ENCODE measurements around the gene PAXX.
"Not testable (repeated sequence)": the region's sequence is repeated elsewhere in the genome, so short reads cannot be mapped to it uniquely, and the experiment has no call there.

PAXX gene

DNA sequence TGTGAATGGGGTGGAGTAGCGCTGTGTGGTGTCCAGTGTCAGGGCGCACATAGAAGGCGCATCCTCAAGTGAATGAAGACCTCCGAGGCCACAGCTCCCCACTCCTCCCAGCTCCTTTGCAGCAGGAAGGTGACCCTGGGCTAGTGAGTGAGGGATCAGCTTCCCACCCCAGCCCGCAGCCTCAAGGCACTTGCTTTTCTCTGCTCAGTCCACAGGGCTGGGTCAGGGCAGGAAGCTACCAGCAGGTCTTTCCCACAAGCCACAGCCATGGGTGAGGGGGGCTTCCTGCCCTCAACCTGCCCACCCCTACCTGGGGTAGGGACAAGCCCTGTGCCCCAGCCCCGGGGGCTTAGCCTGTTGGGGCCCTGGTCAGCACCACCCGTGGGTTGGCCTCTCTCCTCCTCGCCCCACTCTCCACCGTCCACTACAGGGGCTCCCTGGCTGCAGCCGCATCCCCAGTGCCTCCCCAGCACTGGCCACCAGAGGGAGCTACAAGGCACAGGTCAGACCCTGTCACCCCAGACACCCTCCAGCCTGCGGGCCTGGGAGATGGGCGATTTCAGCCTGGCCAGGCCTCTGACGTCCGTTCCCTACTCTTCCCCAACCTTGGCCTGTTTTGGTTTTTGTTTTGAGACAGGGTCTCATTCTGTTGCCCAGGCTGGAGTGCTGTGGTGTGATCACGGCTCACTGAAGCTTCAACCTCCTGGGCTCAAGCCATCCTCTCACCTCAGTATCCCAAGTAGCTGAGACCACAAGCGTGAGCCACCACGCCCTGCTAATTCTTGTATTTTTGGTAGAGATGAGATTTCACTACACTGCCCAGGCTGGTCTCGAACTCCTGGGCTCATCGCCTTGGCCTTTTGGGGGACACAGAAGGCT, 37.1 kb downstream of the PAXX start:
- no peaks in the 10 kb centered on the region for H3K27me3 ChIP-seq
- peak overlapping the region; percentile 76 to 92 (median 88) for H3K9ac ChIP-seq
- H4K20me1 ChIP-seq, result peaks cover 3 to 48% (median 34%) of the 10 kb centered on the region in 11 experiments; a peak in 18 of 22 replicates
- no peak for TF ChIP-seq Cebpa-rat (IDR thresholded peaks at IDR 0.05)
- peak overlapping the region; percentile 91 to 100 (median 98) for H3K4me2 ChIP-seq
- H3K4me1 ChIP-seq, result peaks cover 50 to 96% (median 82%) of the 10 kb centered on the region in 10 experiments
- peak overlapping the region; percentile 64 to 98 (median 93) for H3K27ac ChIP-seq
- no peaks in the 10 kb centered on the region for H3K9me3 ChIP-seq (replicated peaks in 1 of 11)
- peak overlapping the region; percentile 65 to 84 (median 74) for H3K4me3 ChIP-seq
- H3K36me3 ChIP-seq, result peaks cover 0 to 24% (median 7%) of the 10 kb centered on the region in 11 experiments; a peak in 9 of 22 replicates

DNA sequence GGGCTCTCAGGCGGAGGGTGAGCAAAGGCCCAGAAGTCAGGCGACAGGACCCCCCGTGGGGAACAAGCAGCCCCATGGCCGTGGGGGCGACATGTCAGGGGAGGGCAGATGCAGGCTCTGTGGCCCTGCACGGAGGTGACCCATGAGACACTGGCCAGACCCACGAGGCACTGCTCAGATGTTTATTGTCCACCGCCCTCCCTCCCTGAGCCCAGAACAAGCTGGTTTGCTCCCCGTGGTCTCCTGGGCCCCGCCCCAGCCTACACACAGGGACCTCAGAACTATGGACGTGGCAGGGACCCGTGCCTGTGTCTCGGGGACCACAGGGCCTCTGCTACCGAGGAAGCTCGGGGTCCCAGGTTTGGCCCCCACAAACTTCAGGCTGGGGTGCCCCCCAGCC, 37.8 kb downstream of the PAXX start:
- peaks cover 0 to 24% (median 7%) of the 10 kb centered on the region in 11 experiments; a peak in 9 of 22 replicates for H3K36me3 ChIP-seq
- H3K4me3 ChIP-seq, result peak overlapping the region; percentile 65 to 84 (median 74)
- peak overlapping the region; percentile 64 to 98 (median 93) for H3K27ac ChIP-seq
- H3K9me3 ChIP-seq (replicated peaks in 1 of 11), result no peaks in the 10 kb centered on the region
- H3K27me3 ChIP-seq, result no peaks in the 10 kb centered on the region
- peak overlapping the region; percentile 91 to 100 (median 98) for H3K4me2 ChIP-seq
- peaks cover 3 to 44% (median 31%) of the 10 kb centered on the region in 11 experiments; a peak in 18 of 22 replicates for H4K20me1 ChIP-seq
- peaks cover 51 to 96% (median 85%) of the 10 kb centered on the region in 10 experiments for H3K4me1 ChIP-seq
- TF ChIP-seq Cebpa-rat (IDR thresholded peaks at IDR 0.05), result no peak
- peak overlapping the region; percentile 76 to 92 (median 88) for H3K9ac ChIP-seq

- Histone ChIP-seq H3K4me2 (peak overlapping the region; percentile 91 to 100 (median 98)), H4K20me1 (peaks cover 9 to 44% (median 31%) of the 10 kb centered on the region in 11 experiments; a peak in 19 of 22 replicates), H3K4me1 (peaks cover 51 to 96% (median 85%) of the 10 kb centered on the region in 10 experiments), H3K9me3 (replicated peaks in 1 of 11) (no peaks in the 10 kb centered on the region), H3K9ac (peak overlapping the region; percentile 76 to 92 (median 88)), H3K27me3 (no peaks in the 10 kb centered on the region), H3K36me3 (peaks cover 0 to 29% (median 11%) of the 10 kb centered on the region in 11 experiments; a peak in 12 of 22 replicates), H3K4me3 (peak overlapping the region; percentile 65 to 84 (median 74); a peak in 19 of 20 replicates), H3K27ac (peak overlapping the region; percentile 64 to 98 (median 93))
- peak in 9 of 11 experiments; percentile 41 to 87 (median 76); a peak in 16 of 22 replicates for TF ChIP-seq Cebpa-rat (IDR thresholded peaks at IDR 0.05)
Measured at GRCh38 chr9:137030538-137031527, 38.6 kb downstream of the PAXX start.

GRCh38 chr9:137031904-137032640, 39.9 kb downstream of the PAXX start, which contains the start of gene FUT7:
FUT7 (minus strand) TSS chr9:137032088; CDS start chr9:137031991, 97 bp downstream.
- peak within 1 kb of the TSS; percentile 64 to 98 (median 93) for H3K27ac ChIP-seq

GRCh38 chr9:137032858-137033257, 40.6 kb downstream of the PAXX start:
- TF ChIP-seq Cebpa-rat (IDR thresholded peaks at IDR 0.05), result no peak
- Histone ChIP-seq H3K9ac (peak overlapping the region; percentile 76 to 92 (median 88)), H3K4me2 (peak overlapping the region; percentile 91 to 100 (median 98)), H4K20me1 (peaks cover 0 to 44% (median 32%) of the 10 kb centered on the region in 11 experiments; a peak in 18 of 22 replicates), H3K9me3 (replicated peaks in 1 of 11) (no peaks in the 10 kb centered on the region), H3K27ac (peak overlapping the region; percentile 64 to 98 (median 93)), H3K36me3 (peaks cover 7 to 50% (median 27%) of the 10 kb centered on the region in 11 experiments; a peak in 20 of 22 replicates), H3K27me3 (no peaks in the 10 kb centered on the region), H3K4me1 (peaks cover 44 to 83% (median 74%) of the 10 kb centered on the region in 10 experiments), H3K4me3 (peak overlapping the region; percentile 46 to 84 (median 74))

More at GRCh38 chr9:137031904-137032640, 39.9 kb downstream of the PAXX start, which contains the start of gene FUT7:
- Histone ChIP-seq H3K36me3 (peaks cover 0 to 42% (median 20%) of the 10 kb centered on the region in 11 experiments; a peak in 19 of 22 replicates), H3K4me3 (peak within 1 kb of the TSS; percentile 65 to 84 (median 74)), H3K9ac (peak within 1 kb of the TSS; percentile 76 to 92 (median 88)), H3K27me3 (no peaks in the 10 kb centered on the region), H3K9me3 (replicated peaks in 1 of 11) (no peaks in the 10 kb centered on the region), H3K4me1 (peaks cover 51 to 89% (median 80%) of the 10 kb centered on the region in 10 experiments), H4K20me1 (peaks cover 5 to 44% (median 31%) of the 10 kb centered on the region in 11 experiments; a peak in 19 of 22 replicates), H3K4me2 (peak within 1 kb of the TSS; percentile 91 to 100 (median 98))
- TF ChIP-seq Cebpa-rat (IDR thresholded peaks at IDR 0.05), result no peak

GRCh38 chr9:137033481-137033880, 41.3 kb downstream of the PAXX start:
- Histone ChIP-seq H3K9ac (peak overlapping the region; percentile 76 to 92 (median 88)), H3K4me1 (peaks cover 42 to 81% (median 74%) of the 10 kb centered on the region in 10 experiments), H3K4me3 (peak overlapping the region; percentile 46 to 84 (median 74); a peak in 19 of 20 replicates), H4K20me1 (peaks cover 0 to 47% (median 35%) of the 10 kb centered on the region in 11 experiments; a peak in 18 of 22 replicates), H3K27ac (peak overlapping the region in 10 of 11 experiments; percentile 72 to 98 (median 94); a peak in 20 of 22 replicates), H3K4me2 (peak overlapping the region; percentile 91 to 100 (median 98)), H3K36me3 (peaks cover 13 to 56% (median 33%) of the 10 kb centered on the region in 11 experiments)
- H3K9me3 ChIP-seq (replicated peaks in 1 of 11); H3K27me3 ChIP-seq: not testable (repeated sequence)

DNA sequence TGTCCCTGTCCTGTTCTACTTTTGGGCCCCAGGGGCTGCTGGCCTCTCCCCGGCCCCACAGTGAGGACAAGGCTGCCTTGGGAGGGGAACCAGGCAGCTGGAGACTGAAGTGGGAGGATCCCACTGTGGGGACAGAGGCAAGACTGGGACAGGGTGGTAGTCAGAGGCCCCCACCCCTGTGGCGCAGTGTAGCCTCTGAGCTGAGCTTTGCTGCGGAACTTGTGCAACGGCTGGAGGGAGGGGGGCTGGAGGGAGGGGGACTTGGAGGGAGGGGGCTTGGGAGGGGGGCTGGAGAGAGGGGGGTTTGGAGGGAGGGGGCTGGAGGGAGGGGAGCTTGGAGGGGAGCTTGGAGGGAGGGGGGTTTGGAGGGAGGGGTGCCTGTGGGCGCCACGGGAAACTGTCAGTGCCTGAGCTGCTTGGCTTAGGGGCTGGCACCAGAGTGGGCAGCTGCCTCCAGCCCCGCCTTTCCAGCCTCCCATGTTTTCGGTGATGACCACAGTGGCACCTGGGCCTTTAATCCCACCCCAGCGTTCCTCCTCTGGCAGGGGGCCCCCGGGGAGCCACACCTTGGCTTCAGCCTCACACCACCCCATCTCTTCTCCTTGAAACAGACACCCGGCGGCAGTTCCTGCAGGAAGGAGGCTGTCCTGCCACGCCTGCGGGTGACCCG, 42.0 kb downstream of the PAXX start:
- Histone ChIP-seq H3K4me2 (peak overlapping the region; percentile 91 to 100 (median 98)), H3K9ac (peak overlapping the region; percentile 76 to 92 (median 88)), H3K4me3 (peak overlapping the region; percentile 46 to 84 (median 74); a peak in 19 of 20 replicates), H3K36me3 (peaks cover 18 to 60% (median 40%) of the 10 kb centered on the region in 11 experiments), H3K27ac (peak overlapping the region in 10 of 11 experiments; percentile 72 to 98 (median 94); a peak in 20 of 22 replicates), H4K20me1 (peaks cover 0 to 47% (median 35%) of the 10 kb centered on the region in 11 experiments; a peak in 19 of 22 replicates), H3K27me3 (no peaks in the 10 kb centered on the region), H3K9me3 (replicated peaks in 1 of 11) (no peaks in the 10 kb centered on the region), H3K4me1 (peaks cover 35 to 79% (median 70%) of the 10 kb centered on the region in 10 experiments)
- TF ChIP-seq Cebpa-rat (IDR thresholded peaks at IDR 0.05), result 0 out of 22 replicates have a peak, but pooled peaks of 2 of the 11 experiments have one; percentile 8 to 12

All from BLaER1 treated with 17β-estradiol and CSF1 and Interleukin-3, amounts not matched to agents 10 nM and 100 nM (cell line).